Activated naive CD4-positive, alpha-beta T cell treated with anti-CD3 and anti-CD28 coated beads for 36 hours (primary cell): ENCODE measurements around the gene TRIM56. TPM values are rescaled to one million over a fixed set of nuclear protein-coding genes. Genes with fewer than 3 reads are reported as not detected.

Experiments used
- CTCF ChIA-PET: fragments of 350-600 bp; sonication (Branson Sonifier 250); formaldehyde crosslinking; loops from one replicate; lab custom pipeline; 2021; ENCODE audit warnings: antibody characterized with exemption; lab: Charles Lee
- DNase-seq: peaks from one replicate; pipeline ENCODE4 v3.0.0-alpha.2; 2020
- H3K27ac Mint-ChIP-seq: one replicate; pipeline ENCODE4 v1.8.0; 2021; ENCODE audit warnings: mild to moderate bottlenecking, mixed read lengths
- H3K27me3 Mint-ChIP-seq: one replicate; pipeline ENCODE4 v1.8.0; 2021; ENCODE audit warnings: low read depth, mixed read lengths
- H3K36me3 Mint-ChIP-seq: one replicate; pipeline ENCODE4 v1.8.0; 2021; ENCODE audit warnings: low read depth, mixed read lengths
- H3K4me1 Mint-ChIP-seq: one replicate; pipeline ENCODE4 v1.8.0; 2021; ENCODE audit warnings: low read depth, mixed read lengths
- H3K4me3 Mint-ChIP-seq: one replicate; pipeline ENCODE4 v1.8.0; 2021; ENCODE audit warnings: mild to moderate bottlenecking, moderate library complexity, mixed read lengths
- H3K9me3 Mint-ChIP-seq: one replicate; pipeline ENCODE4 v1.8.0; 2021; ENCODE audit warnings: mixed read lengths
- intact Hi-C: fragments of 100-400 bp; cut with micrococcal nuclease; formaldehyde crosslinking; loops from one replicate; pipeline ENCODE4 v1.15.1; 2023
- total RNA-seq, 2 experiments: library from RNA; stranded (reverse); gene quantifications; one replicate each; pipeline ENCODE4 v1.2.3, GENCODE V29; 2021

Gene TRIM56
- total RNA-seq, 2 experiments from 2014 or later: 41.4 to 41.7 TPM

GRCh38 chr7:101140746-101141382 lies 55.6 kb downstream of the TRIM56 start:
- CTCF ChIA-PET: interaction anchor here (0.6 to 10.1 kb wide), 7 partner anchors 29 to 1732 kb away, joined by 3 to 233 read pairs (median 5); partner anchors contain the start of genes BUD31 and FIS1
- H3K4me3 Mint-ChIP-seq: no peak overlapping the region
- H3K9me3 Mint-ChIP-seq: no peaks in the 10 kb centered on the region
- H3K36me3 Mint-ChIP-seq: no peaks in the 10 kb centered on the region
- DNase-seq: no peak
- peaks cover 47% of the 10 kb centered on the region for H3K4me1 Mint-ChIP-seq
- peaks cover 14% of the 10 kb centered on the region for H3K27me3 Mint-ChIP-seq
- intact Hi-C loops: no loop called here
- no peak overlapping the region for H3K27ac Mint-ChIP-seq

Other genes with a start within 250 kb of the TRIM56 start
- gene SLC12A9, start 232.8 kb upstream of the TRIM56 start, total RNA-seq: 10 to 100 TPM; 10.1 to 10.5 TPM
- gene TRIP6, start 218.1 kb upstream of the TRIM56 start, total RNA-seq: 10 to 100 TPM; 19.8 to 21.0 TPM
- gene SRRT, start 210.4 kb upstream of the TRIM56 start, total RNA-seq: 100 to 1,000 TPM; 166 to 169 TPM
- 1 to 10 TPM in 1 of 2 experiments, under 1 TPM in 1; 0.64 to 1.4 TPM for gene UFSP1, start 195.8 kb upstream of the TRIM56 start, total RNA-seq
- gene ACHE, start 189.6 kb upstream of the TRIM56 start, total RNA-seq: not detected
- not detected for gene MUC3A, start 135.9 kb upstream of the TRIM56 start, total RNA-seq
- not detected for gene MUC12, start 115.9 kb upstream of the TRIM56 start, total RNA-seq
- gene MUC17, start 65.4 kb upstream of the TRIM56 start, total RNA-seq: not detected
- gene SERPINE1, start 41.6 kb downstream of the TRIM56 start, total RNA-seq: under 1 TPM in 1 of 2 experiments, not detected in 1; 0.07 TPM
- 10 to 100 TPM; 40.6 to 43.5 TPM for gene AP1S1, start 69.0 kb downstream of the TRIM56 start, total RNA-seq
- not detected for gene VGF, start 80.1 kb downstream of the TRIM56 start, total RNA-seq
- not detected for gene NAT16, start 94.8 kb downstream of the TRIM56 start, total RNA-seq
- gene MOGAT3, start 115.6 kb downstream of the TRIM56 start, total RNA-seq: not detected
- 10 to 100 TPM; 18.8 to 19.7 TPM for gene PLOD3, start 132.1 kb downstream of the TRIM56 start, total RNA-seq
- 10 to 100 TPM; 31.7 to 35.3 TPM for gene ZNHIT1, start 132.7 kb downstream of the TRIM56 start, total RNA-seq
- gene CLDN15, start 152.3 kb downstream of the TRIM56 start, total RNA-seq: 10 to 100 TPM in 1 of 2 experiments, 1 to 10 TPM in 1; 9.8 to 11.1 TPM
- 10 to 100 TPM; 84.2 to 84.3 TPM for gene FIS1, start 159.6 kb downstream of the TRIM56 start, total RNA-seq
- gene IFT22, start 236.3 kb downstream of the TRIM56 start, total RNA-seq: 1 to 10 TPM; 5.4 to 6.8 TPM